Liver (tissue), 3 donors: ENCODE measurements around the gene WHRN.

Source experiments
- FOXA2 ChIP-seq: IDR thresholded peaks from 2 replicates; pipeline ENCODE4 v1.6.1; 2016; ENCODE audit warnings: antibody characterized with exemption
- SP1 ChIP-seq: IDR thresholded peaks from 2 replicates; pipeline ENCODE4 v1.6.1; 2018; ENCODE audit warnings: antibody characterized with exemption, mild to moderate bottlenecking
- TAF1 ChIP-seq: conservative IDR thresholded peaks from 2 replicates; pipeline ENCODE4 v1.6.1; 2016; ENCODE audit warnings: antibody characterized with exemption, mild to moderate bottlenecking
- TF ChIP-seq, protein P1 (sequence below): fragments of 150-350 bp; IDR thresholded peaks from 2 replicates; pipeline ENCODE4 v1.5.1; 2017; ENCODE audit warnings: improper control_type of control experiment, low read depth, low read length; ENCODE audit not compliant: missing input control
- TF ChIP-seq, protein P2 (sequence below): IDR thresholded peaks from 2 replicates; pipeline ENCODE4 v1.6.1; 2016; ENCODE audit warnings: antibody characterized with exemption, mild to moderate bottlenecking
- TF ChIP-seq, protein P3 (sequence below): IDR thresholded peaks from 2 replicates; pipeline ENCODE4 v1.6.1; 2016; ENCODE audit warnings: antibody characterized with exemption
- donor health status: healthy.
- donor health status: healthy.

DNA sequence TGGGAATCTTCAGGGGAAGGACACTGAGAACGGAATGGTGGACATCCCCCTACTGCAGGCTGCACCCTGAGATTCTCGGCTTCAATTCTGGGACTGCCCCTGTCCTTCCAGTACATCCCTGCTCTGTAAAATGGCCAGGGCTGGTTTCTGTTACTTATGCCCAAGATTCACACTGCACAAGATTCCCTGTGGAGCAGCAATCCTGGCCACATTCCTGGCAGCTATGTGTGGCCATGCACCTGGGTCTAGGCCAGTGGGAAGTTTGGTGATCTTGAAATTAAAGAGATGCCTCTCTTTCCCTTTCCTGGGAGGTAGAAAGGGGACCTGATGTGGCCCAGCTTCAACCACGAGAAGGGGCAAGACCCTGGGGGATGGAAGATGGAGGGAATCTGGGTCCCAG lies 27.6 kb downstream of the WHRN start:
- TF ChIP-seq, protein P1, sequence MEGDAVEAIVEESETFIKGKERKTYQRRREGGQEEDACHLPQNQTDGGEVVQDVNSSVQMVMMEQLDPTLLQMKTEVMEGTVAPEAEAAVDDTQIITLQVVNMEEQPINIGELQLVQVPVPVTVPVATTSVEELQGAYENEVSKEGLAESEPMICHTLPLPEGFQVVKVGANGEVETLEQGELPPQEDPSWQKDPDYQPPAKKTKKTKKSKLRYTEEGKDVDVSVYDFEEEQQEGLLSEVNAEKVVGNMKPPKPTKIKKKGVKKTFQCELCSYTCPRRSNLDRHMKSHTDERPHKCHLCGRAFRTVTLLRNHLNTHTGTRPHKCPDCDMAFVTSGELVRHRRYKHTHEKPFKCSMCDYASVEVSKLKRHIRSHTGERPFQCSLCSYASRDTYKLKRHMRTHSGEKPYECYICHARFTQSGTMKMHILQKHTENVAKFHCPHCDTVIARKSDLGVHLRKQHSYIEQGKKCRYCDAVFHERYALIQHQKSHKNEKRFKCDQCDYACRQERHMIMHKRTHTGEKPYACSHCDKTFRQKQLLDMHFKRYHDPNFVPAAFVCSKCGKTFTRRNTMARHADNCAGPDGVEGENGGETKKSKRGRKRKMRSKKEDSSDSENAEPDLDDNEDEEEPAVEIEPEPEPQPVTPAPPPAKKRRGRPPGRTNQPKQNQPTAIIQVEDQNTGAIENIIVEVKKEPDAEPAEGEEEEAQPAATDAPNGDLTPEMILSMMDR: no peak
- TF ChIP-seq, protein P2, sequence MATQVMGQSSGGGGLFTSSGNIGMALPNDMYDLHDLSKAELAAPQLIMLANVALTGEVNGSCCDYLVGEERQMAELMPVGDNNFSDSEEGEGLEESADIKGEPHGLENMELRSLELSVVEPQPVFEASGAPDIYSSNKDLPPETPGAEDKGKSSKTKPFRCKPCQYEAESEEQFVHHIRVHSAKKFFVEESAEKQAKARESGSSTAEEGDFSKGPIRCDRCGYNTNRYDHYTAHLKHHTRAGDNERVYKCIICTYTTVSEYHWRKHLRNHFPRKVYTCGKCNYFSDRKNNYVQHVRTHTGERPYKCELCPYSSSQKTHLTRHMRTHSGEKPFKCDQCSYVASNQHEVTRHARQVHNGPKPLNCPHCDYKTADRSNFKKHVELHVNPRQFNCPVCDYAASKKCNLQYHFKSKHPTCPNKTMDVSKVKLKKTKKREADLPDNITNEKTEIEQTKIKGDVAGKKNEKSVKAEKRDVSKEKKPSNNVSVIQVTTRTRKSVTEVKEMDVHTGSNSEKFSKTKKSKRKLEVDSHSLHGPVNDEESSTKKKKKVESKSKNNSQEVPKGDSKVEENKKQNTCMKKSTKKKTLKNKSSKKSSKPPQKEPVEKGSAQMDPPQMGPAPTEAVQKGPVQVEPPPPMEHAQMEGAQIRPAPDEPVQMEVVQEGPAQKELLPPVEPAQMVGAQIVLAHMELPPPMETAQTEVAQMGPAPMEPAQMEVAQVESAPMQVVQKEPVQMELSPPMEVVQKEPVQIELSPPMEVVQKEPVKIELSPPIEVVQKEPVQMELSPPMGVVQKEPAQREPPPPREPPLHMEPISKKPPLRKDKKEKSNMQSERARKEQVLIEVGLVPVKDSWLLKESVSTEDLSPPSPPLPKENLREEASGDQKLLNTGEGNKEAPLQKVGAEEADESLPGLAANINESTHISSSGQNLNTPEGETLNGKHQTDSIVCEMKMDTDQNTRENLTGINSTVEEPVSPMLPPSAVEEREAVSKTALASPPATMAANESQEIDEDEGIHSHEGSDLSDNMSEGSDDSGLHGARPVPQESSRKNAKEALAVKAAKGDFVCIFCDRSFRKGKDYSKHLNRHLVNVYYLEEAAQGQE: no peak
- no peak for TF ChIP-seq TAF1
- no peak for TF ChIP-seq SP1
- TF ChIP-seq FOXA2: no peak
- TF ChIP-seq, protein P3, sequence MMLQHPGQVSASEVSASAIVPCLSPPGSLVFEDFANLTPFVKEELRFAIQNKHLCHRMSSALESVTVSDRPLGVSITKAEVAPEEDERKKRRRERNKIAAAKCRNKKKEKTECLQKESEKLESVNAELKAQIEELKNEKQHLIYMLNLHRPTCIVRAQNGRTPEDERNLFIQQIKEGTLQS: no peak
